SK-N-MC (cell line): ENCODE data around the gene MFAP5.

Experiments
- EZH2 ChIP-seq: fragments of 200-600 bp; sonication (generic); IDR thresholded peaks from one replicate; pipeline ENCODE4 v1.6.1; 2017; ENCODE audit warnings: antibody characterized with exemption
- POLR2AphosphoS5 ChIP-seq: IDR thresholded peaks from 2 replicates; pipeline ENCODE4 v1.6.1; 2012; ENCODE audit warnings: mild to moderate bottlenecking, low read depth, low read length, borderline replicate concordance

GRCh38 chr12:8668441-8668840, 5.8 kb upstream of the MFAP5 start:
- TF ChIP-seq POLR2AphosphoS5, result no peak
- TF ChIP-seq EZH2, result no peak
